HUES48 (cell line): ENCODE data around the gene RNF14.

Experiments
- H3K27ac ChIP-seq: one replicate; pipeline ENCODE4 v1.7.0; 2013; ENCODE audit warnings: low read depth, low read length, inconsistent platforms
- H3K27me3 ChIP-seq: 2 replicates; pipeline ENCODE4 v1.6.1; 2013; ENCODE audit warnings: mild to moderate bottlenecking, low read length; ENCODE audit not compliant: control insufficient read depth, insufficient read depth
- H3K36me3 ChIP-seq: 2 replicates; pipeline ENCODE4 v1.6.1; 2013; ENCODE audit warnings: low read length; ENCODE audit not compliant: control insufficient read depth, insufficient read depth
- H3K4me1 ChIP-seq: 2 replicates; pipeline ENCODE4 v1.6.1; 2013; ENCODE audit warnings: mild to moderate bottlenecking, low read length; ENCODE audit not compliant: control insufficient read depth, insufficient read depth
- H3K4me3 ChIP-seq: 2 replicates; pipeline ENCODE4 v1.5.1; 2013; ENCODE audit warnings: mild to moderate bottlenecking, low read depth, low read length
- H3K9ac ChIP-seq: 2 replicates; pipeline ENCODE4 v1.6.1; 2013; ENCODE audit warnings: mild to moderate bottlenecking, low read depth, low read length, moderate library complexity
- H3K9me3 ChIP-seq: 2 replicates; pipeline ENCODE4 v1.6.1; 2013; ENCODE audit warnings: low read length; ENCODE audit not compliant: control insufficient read depth, insufficient read depth

Gene RNF14

DNA sequence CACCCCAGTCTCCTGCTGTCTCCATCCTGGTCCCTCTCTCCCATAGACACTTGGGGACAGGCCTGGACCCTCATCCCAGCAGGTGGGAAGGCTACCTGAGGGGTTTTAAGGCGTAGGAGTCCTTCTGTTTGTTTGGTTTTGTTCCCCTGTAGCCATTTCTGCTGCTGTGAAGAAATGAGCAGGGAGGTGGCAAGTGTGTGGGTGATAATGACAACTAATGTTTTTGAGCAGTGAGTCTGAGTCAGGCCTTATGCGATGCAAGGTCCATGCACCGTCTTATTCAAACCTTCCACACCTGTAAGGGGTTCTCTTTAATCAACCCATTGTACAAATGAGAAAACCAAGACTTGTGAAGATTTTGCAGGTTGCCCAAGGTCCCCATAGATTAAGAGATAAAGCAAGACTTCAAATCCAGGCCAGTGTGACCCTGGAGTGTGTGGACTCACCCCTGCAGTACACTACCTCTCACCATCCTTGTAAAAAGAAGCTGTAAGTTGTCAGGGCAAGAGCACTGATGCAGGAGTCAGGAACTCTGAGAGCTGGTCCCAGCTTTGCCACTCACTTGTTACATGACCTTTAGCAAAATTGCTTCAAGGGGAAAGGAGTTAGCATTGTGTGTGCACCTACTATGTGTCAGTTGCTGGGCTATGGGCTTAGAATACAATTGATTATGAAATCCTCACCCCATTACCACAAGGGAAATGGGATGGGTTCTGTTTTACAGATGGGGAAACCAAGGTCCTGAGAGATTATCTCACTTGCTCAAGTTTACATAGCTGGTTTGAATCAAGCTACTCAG lies 18.5 kb upstream of the RNF14 start:
- Histone ChIP-seq H3K9ac (no peak overlapping the region), H3K9me3 (no peaks in the 10 kb centered on the region), H3K4me3 (no peak overlapping the region), H3K27ac (no peak overlapping the region), H3K36me3 (no peaks in the 10 kb centered on the region), H3K4me1 (peaks cover 5% of the 10 kb centered on the region; the same call in 1 of the 2 replicates), H3K27me3 (no peaks in the 10 kb centered on the region)

DNA sequence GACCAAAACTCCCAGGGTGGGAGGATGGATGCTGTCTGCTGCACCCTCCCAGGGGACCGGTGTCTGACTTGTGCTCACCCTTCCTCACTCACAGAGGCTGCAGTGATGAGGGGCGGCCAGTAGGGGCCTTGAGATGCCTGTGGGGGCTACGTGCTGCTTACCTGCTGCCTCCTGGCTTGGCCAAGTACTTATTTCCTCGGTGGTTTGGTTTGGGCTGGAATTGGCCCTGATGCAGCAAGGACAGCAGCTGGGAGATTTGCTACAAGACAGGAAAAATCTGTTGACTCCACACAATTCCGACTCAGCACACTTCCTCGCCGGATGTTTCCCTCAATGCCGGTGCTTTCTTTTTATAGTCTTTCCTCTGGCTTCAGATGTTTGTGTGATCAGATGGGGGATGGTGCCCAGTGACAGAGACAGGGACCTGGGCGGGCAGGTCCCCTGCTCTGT lies 17.5 kb upstream of the RNF14 start:
- Histone ChIP-seq H3K9ac (no peak overlapping the region), H3K27me3 (no peaks in the 10 kb centered on the region), H3K4me3 (no peak overlapping the region), H3K4me1 (peaks cover 5% of the 10 kb centered on the region; the same call in 1 of the 2 replicates), H3K36me3 (no peaks in the 10 kb centered on the region), H3K27ac (no peak overlapping the region), H3K9me3 (no peaks in the 10 kb centered on the region)

DNA sequence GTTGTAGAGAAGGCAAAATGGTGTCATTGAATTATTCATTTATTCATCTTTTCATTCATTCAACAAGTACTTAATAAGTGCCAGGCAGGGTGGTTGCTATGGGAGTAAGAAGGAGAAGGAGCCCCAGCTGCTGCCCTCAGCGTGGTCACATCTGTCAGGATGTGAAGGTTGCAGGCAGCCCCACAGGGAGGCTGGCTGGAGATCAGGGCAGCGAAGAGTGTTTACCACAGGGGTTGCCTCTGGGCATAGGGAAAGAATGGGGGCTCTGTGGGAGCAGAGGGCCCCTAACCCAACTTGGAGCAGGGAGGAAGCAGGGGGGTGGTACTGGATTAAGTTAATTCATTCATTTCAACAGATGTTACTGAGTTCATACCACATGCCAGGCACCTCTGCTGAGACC lies 16.9 kb upstream of the RNF14 start:
- H3K27ac ChIP-seq, result no peak overlapping the region
- H3K36me3 ChIP-seq, result no peaks in the 10 kb centered on the region
- H3K9me3 ChIP-seq, result no peaks in the 10 kb centered on the region
- no peak overlapping the region for H3K4me3 ChIP-seq
- peaks cover 5% of the 10 kb centered on the region; the same call in 1 of the 2 replicates for H3K4me1 ChIP-seq
- no peaks in the 10 kb centered on the region for H3K27me3 ChIP-seq
- no peak overlapping the region for H3K9ac ChIP-seq

DNA sequence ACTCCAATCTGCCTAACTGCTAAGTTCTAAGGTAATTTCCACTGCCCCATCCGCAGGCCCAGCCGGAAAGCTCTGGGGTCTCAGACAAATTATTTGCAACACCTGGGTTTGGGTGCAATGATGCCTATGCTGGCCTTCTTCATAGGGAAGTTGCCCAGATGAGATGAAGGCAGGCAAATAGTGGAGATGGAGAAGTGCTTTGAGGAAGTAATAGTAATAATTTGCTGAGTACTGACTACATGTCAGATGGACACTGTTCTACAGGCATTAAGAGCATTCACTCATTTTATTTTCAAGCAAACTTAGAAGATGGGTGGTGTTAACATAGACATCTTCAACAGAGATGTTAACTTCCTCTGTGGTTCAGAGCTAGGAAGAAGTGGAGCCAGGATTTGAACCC lies 14.7 kb upstream of the RNF14 start:
- Histone ChIP-seq H3K9me3 (no peaks in the 10 kb centered on the region), H3K4me1 (peaks cover 11% of the 10 kb centered on the region; the same call in 1 of the 2 replicates), H3K27ac (no peak overlapping the region), H3K9ac (no peak overlapping the region), H3K36me3 (no peaks in the 10 kb centered on the region), H3K4me3 (no peak overlapping the region), H3K27me3 (no peaks in the 10 kb centered on the region)

- H3K4me3 ChIP-seq, result no peak overlapping the region
- no peak overlapping the region for H3K9ac ChIP-seq
- no peak overlapping the region for H3K27ac ChIP-seq
- no peaks in the 10 kb centered on the region for H3K36me3 ChIP-seq
- H3K27me3 ChIP-seq, result no peaks in the 10 kb centered on the region
- H3K9me3 ChIP-seq, result no peaks in the 10 kb centered on the region
- H3K4me1 ChIP-seq, result peaks cover 15% of the 10 kb centered on the region; the same call in 1 of the 2 replicates
Observed at GRCh38 chr5:141957367-141957996, 11.4 kb upstream of the RNF14 start.

GRCh38 chr5:141958113-141958512 lies 10.8 kb upstream of the RNF14 start, which contains the start of gene PCDH12:
Gene PCDH12, minus strand, starts transcription at chr5:141958202. Its CDS starts 351 bp downstream, at chr5:141957851.
- H3K27ac ChIP-seq, result no peak within 1 kb of the TSS
- H3K4me3 ChIP-seq, result no peak within 1 kb of the TSS
- no peaks in the 10 kb centered on the region for H3K27me3 ChIP-seq
- peaks cover 15% of the 10 kb centered on the region; the same call in 1 of the 2 replicates for H3K4me1 ChIP-seq
- H3K36me3 ChIP-seq, result no peaks in the 10 kb centered on the region
- H3K9me3 ChIP-seq, result no peaks in the 10 kb centered on the region
- no peak within 1 kb of the TSS for H3K9ac ChIP-seq

DNA sequence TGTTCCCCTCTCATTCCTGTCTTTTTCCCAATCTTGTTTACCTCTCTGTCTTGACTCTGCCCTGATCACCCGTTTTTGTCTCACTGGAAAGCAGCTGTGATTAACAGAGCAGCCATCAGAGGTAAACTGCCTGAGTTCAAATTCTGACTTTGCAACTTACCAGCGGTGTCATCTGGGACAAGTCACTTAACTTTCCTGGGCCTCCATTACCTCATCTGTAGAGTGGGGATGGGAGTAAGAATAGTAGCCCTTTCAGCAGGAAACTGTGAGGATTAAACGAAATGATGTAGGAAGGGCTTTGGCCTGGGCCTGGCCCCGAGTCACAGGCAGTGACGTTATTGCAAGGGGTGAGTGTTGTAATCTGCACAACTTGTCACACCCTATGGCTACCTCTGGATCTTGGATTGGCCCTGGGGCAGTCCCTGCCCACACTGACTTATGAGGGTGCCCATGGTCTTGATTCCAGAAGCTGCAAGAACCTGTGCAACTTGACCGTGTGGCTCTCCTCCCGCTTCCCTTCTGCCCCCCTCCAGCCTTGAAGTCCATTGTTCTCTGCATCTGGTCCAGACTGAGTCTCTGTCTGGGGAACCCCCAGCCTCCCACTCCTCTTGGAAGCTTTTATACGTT lies 10.2 kb upstream of the RNF14 start:
- H3K4me1 ChIP-seq, result peaks cover 15% of the 10 kb centered on the region; the same call in 1 of the 2 replicates
- no peaks in the 10 kb centered on the region for H3K9me3 ChIP-seq
- no peak overlapping the region for H3K4me3 ChIP-seq
- H3K36me3 ChIP-seq, result no peaks in the 10 kb centered on the region
- no peak overlapping the region for H3K9ac ChIP-seq
- H3K27ac ChIP-seq, result no peak overlapping the region
- no peaks in the 10 kb centered on the region for H3K27me3 ChIP-seq

GRCh38 chr5:141960018-141960417 lies 8.9 kb upstream of the RNF14 start:
- Histone ChIP-seq H3K27ac (no peak overlapping the region), H3K9me3 (no peaks in the 10 kb centered on the region), H3K27me3 (no peaks in the 10 kb centered on the region), H3K9ac (no peak overlapping the region), H3K4me1 (peaks cover 15% of the 10 kb centered on the region; the same call in 1 of the 2 replicates), H3K4me3 (no peak overlapping the region), H3K36me3 (no peaks in the 10 kb centered on the region)

DNA sequence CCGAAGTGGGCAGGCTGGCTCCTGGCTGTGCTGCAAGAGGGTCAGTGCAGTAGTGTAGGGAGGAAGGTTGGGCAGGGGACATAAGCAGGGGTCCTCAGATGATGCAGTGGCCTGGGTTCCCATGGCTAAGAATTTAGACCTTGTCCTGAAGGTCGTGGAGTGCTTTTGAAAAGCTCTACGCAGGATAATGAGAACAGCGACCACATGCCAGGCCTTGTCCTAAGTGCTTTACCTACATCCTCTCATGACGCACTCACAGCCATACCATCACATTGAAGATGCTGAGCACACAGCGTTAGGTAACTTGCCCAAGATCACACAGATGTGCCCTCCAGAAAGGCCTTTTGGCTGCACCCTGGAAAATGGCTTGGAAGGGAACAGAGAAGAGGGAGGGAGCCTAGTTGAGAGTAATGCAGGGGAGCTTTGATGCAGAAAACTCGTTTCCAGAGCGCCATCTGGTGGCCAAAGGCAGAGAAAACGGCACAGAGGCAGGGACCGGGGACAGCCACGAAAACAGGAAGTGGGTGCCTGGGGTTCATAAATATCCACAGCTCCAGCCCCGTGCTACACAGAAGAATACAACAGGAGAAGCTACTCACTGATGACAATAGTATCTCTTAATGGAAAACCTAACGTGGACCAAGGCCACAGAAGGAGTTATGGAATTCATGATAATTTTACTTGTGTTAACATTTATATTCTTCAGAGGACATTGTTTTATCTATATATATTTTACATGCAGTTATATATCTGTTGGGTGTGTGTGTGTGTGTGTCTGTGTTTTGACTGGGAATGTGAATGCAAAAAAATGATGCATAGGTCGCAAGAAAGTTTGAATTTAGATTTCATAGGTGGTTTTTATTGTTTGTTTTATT lies 8.2 kb upstream of the RNF14 start:
- Histone ChIP-seq H3K27ac (no peak overlapping the region), H3K9ac (no peak overlapping the region), H3K4me1 (peaks cover 15% of the 10 kb centered on the region; the same call in 1 of the 2 replicates), H3K9me3 (no peaks in the 10 kb centered on the region), H3K36me3 (no peaks in the 10 kb centered on the region), H3K4me3 (no peak overlapping the region), H3K27me3 (no peaks in the 10 kb centered on the region)

GRCh38 chr5:141961466-141961865 lies 7.4 kb upstream of the RNF14 start:
- H3K27ac ChIP-seq, result no peak overlapping the region
- H3K36me3 ChIP-seq, result no peaks in the 10 kb centered on the region
- H3K4me3 ChIP-seq, result no peak overlapping the region
- no peak overlapping the region for H3K9ac ChIP-seq
- H3K27me3 ChIP-seq, result no peaks in the 10 kb centered on the region
- H3K4me1 ChIP-seq, result peaks cover 15% of the 10 kb centered on the region; the same call in 1 of the 2 replicates
- H3K9me3 ChIP-seq, result no peaks in the 10 kb centered on the region
